Peyer's patch (tissue), 4 donors: ENCODE measurements around the gene ZFPM1. TPM values are rescaled to one million over a fixed set of nuclear protein-coding genes. Genes with fewer than 3 reads are reported as not detected.

Experiments used
- DNase-seq, 3 donors: peaks; one replicate each; pipeline ENCODE4 v3.0.0-alpha.2; 2017 to 2019
- H3K27ac ChIP-seq, 4 donors: fragments of 200-600 bp; sonication (generic); one replicate each; pipeline ENCODE4 v1.5.1; 2016 to 2019
- H3K27me3 ChIP-seq, 2 donors: fragments of 200-600 bp; sonication (generic); one replicate each; pipeline ENCODE4 v1.5.1; 2019
- H3K36me3 ChIP-seq, 3 donors: fragments of 200-600 bp; sonication (generic); one replicate each; pipeline ENCODE4 v1.5.1; 2016 to 2019
- H3K4me1 ChIP-seq, 4 donors: fragments of 200-600 bp; sonication (generic); one replicate each; pipeline ENCODE4 v1.5.1; 2016 to 2019
- H3K4me3 ChIP-seq, 4 donors: fragments of 200-600 bp; sonication (generic); 1 replicate in 3 of 4; 2 replicates in 1 of 4; pipeline ENCODE4 v1.5.1; 2016 to 2019; ENCODE audit warnings: mild to moderate bottlenecking in 1 of 4
- H3K9me3 ChIP-seq, 4 donors: fragments of 200-600 bp; sonication (generic); one replicate each; pipeline ENCODE4 v1.5.1; 2016 to 2019; ENCODE audit warnings: mild to moderate bottlenecking in 1 of 4
- CTCF ChIP-seq, 6 experiments: fragments of 450-650 bp in 4 of 6; fragments of 200-600 bp in 2 of 6; sonication (generic) in 1 of 6; IDR thresholded peaks; one replicate each; pipeline ENCODE4 v1.5.1; 2017 to 2019; ENCODE audit warnings: antibody characterized with exemption in 6 of 6, mild to moderate bottlenecking in 3 of 6, moderate library complexity in 1 of 6
- POLR2A ChIP-seq, 2 donors: fragments of 450-650 bp; IDR thresholded peaks; one replicate each; pipeline ENCODE4 v1.5.1; 2017; ENCODE audit warnings: antibody characterized with exemption in 2 of 2, mild to moderate bottlenecking in 2 of 2, moderate library complexity in 2 of 2
- total RNA-seq, 4 donors: library from RNA; depleted of rRNA; stranded (reverse); fragments of >200 nt; gene quantifications; one replicate each; pipeline ENCODE4 v1.1.0, GENCODE V29; 2016

Gene ZFPM1
- total RNA-seq, 4 donors from 2014 or later = 3.0 to 7.9 (median 4.9) TPM

- no peak for DNase-seq
- peaks cover 0 to 32% (median 13%) of the 10 kb centered on the region in 4 donors for H3K4me1 ChIP-seq
- H3K4me3 ChIP-seq = no peak overlapping the region
- no peaks in the 10 kb centered on the region for H3K36me3 ChIP-seq
- no peaks in the 10 kb centered on the region for H3K27me3 ChIP-seq
- H3K9me3 ChIP-seq = no peaks in the 10 kb centered on the region
- TF ChIP-seq CTCF (IDR thresholded peaks at IDR 0.05) (no peak), POLR2A (IDR thresholded peaks at IDR 0.05) (no peak)
- no peak overlapping the region for H3K27ac ChIP-seq
Measured at GRCh38 chr16:88433632-88434352, 19.3 kb upstream of the ZFPM1 start.

GRCh38 chr16:88434353-88434690, 18.8 kb upstream of the ZFPM1 start:
- Histone ChIP-seq H3K27ac (no peak overlapping the region), H3K4me1 (peaks cover 0 to 26% (median 11%) of the 10 kb centered on the region in 4 donors), H3K4me3 (no peak overlapping the region), H3K36me3 (no peaks in the 10 kb centered on the region), H3K27me3 (no peaks in the 10 kb centered on the region), H3K9me3 (no peaks in the 10 kb centered on the region)
- no peak for DNase-seq
- TF ChIP-seq POLR2A (IDR thresholded peaks at IDR 0.05) (no peak), CTCF (IDR thresholded peaks at IDR 0.05) (no peak)

- H3K27ac ChIP-seq = no peak overlapping the region
- H3K4me1 ChIP-seq = peaks cover 0 to 22% (median 7%) of the 10 kb centered on the region in 4 donors
- H3K27me3 ChIP-seq = no peaks in the 10 kb centered on the region
- H3K4me3 ChIP-seq = no peak overlapping the region
- no peaks in the 10 kb centered on the region for H3K9me3 ChIP-seq
- no peak for DNase-seq
- H3K36me3 ChIP-seq = no peaks in the 10 kb centered on the region
- TF ChIP-seq CTCF (IDR thresholded peaks at IDR 0.05) = no peak
- no peak for TF ChIP-seq POLR2A (IDR thresholded peaks at IDR 0.05)
Measured at GRCh38 chr16:88434746-88435145, 18.3 kb upstream of the ZFPM1 start.

GRCh38 chr16:88435437-88436355, 17.4 kb upstream of the ZFPM1 start:
- no peak for TF ChIP-seq CTCF (IDR thresholded peaks at IDR 0.05)
- TF ChIP-seq POLR2A (IDR thresholded peaks at IDR 0.05) = no peak
- no peaks in the 10 kb centered on the region for H3K27me3 ChIP-seq

GRCh38 chr16:88436796-88437195, 16.3 kb upstream of the ZFPM1 start:
- DNase-seq = no peak
- H3K27me3 ChIP-seq = no peaks in the 10 kb centered on the region
- H3K4me1 ChIP-seq = peaks cover 0 to 7% (median 3%) of the 10 kb centered on the region in 4 donors
- H3K27ac ChIP-seq = no peak overlapping the region
- no peak overlapping the region for H3K4me3 ChIP-seq
- TF ChIP-seq POLR2A (IDR thresholded peaks at IDR 0.05) (no peak), CTCF (IDR thresholded peaks at IDR 0.05) (no peak)
- no peaks in the 10 kb centered on the region for H3K36me3 ChIP-seq
- H3K9me3 ChIP-seq = no peaks in the 10 kb centered on the region

More at GRCh38 chr16:88435437-88436355, 17.4 kb upstream of the ZFPM1 start:
- Histone ChIP-seq H3K27ac (no peak overlapping the region), H3K4me1 (peaks cover 0 to 15% (median 3%) of the 10 kb centered on the region in 4 donors), H3K9me3 (no peaks in the 10 kb centered on the region), H3K4me3 (no peak overlapping the region), H3K36me3 (no peaks in the 10 kb centered on the region)
- DNase-seq = no peak
